Measurements from ENCODE around the gene ARSA.

Gene ARSA

GRCh38 chr22:50575426-50575941 is 52.5 kb downstream of the ARSA start:
- Histone ChIP-seq H3K27ac (no peak overlapping the region), H3K4me1 (ENCODE audit: control insufficient read depth in 1 of 2, insufficient read depth in 1 of 2, low read depth in 1 of 2, low read length in 1 of 2) (no peaks in the 10 kb centered on the region), H3K36me3 (peaks cover 81% of the 10 kb centered on the region), H3K27me3 (peaks cover 18% of the 10 kb centered on the region), H3K9me3 (no peaks in the 10 kb centered on the region), H3K4me3 (ENCODE audit: low read depth in 1 of 2, low read length in 1 of 2) (no peak overlapping the region)
- TF ChIP-seq CTCF (IDR thresholded peaks at IDR 0.05): no peak

Measured in neutrophil (primary cell).